Skin epidermis (tissue), 12 donors: ENCODE results near the gene CREB3L4.

Experiments
- H3K27ac ChIP-seq, 21 experiments: fragments of 200-600 bp; sonication (generic) in 11 of 21; one replicate each; pipeline ENCODE4 v1.5.0; 2020; ENCODE audit warnings: mild to moderate bottlenecking in 3 of 21, inconsistent platforms in 2 of 21, moderate library complexity in 2 of 21
- H3K4me3 ChIP-seq, 7 experiments: fragments of 200-600 bp; sonication (generic) in 2 of 7; one replicate each; pipeline ENCODE4 v1.5.0; 2020; ENCODE audit warnings: inconsistent platforms in 2 of 7, mild to moderate bottlenecking in 2 of 7, moderate library complexity in 1 of 7

Gene CREB3L4, protein sequence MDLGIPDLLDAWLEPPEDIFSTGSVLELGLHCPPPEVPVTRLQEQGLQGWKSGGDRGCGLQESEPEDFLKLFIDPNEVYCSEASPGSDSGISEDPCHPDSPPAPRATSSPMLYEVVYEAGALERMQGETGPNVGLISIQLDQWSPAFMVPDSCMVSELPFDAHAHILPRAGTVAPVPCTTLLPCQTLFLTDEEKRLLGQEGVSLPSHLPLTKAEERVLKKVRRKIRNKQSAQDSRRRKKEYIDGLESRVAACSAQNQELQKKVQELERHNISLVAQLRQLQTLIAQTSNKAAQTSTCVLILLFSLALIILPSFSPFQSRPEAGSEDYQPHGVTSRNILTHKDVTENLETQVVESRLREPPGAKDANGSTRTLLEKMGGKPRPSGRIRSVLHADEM

DNA sequence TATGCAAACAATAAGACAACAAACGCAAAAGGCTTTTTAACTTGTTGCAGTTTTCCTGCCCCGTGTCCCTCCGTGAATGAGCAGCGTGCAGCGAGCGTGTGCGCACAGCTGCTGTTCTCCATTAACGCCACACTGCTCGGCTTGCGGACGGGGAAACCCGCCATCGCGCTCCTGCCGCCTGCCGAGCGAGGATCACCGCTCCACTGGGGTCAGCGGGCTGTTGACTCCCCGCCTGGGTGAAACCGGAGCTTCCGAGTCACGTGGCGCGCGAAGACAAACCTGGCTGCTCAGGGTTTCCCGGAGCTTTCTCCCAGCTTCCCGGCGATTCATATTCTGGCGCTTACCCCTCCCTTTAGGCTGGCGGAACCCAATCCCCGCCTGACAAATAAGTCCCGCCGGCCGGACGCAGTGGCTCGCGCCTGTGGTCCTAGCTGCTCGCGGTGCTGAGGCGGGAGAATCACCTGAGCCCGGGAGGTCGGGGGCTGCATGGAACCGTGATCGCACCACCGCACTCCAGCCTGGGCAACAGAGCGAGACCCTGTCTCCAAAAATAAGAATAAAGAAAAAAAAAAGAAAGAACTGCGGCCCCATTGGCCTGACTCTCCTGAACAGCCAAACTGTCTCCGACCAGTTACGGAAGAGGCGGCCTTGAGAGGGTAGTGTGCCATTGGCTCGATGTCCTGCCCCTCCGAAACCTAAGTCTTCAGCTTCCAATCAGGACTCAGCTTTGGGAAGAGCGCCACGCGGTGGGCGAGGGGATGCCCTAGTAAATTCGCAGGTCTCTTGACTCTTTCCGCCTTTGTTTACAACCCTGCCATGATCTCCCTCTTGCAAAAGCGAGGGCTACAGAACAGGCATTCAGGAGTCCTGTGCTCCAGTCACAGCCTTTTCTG lies at the start of gene CREB3L4:
CREB3L4 (plus strand) TSS at position 796 of the 893 bp plus-strand sequence. CDS start 624 bp downstream, outside the sequence.
- Histone ChIP-seq H3K27ac (peak within 1 kb of the TSS in 20 of 21 experiments; percentile 74 to 94 (median 85)), H3K4me3 (peak within 1 kb of the TSS; percentile 53 to 67 (median 62))

DNA sequence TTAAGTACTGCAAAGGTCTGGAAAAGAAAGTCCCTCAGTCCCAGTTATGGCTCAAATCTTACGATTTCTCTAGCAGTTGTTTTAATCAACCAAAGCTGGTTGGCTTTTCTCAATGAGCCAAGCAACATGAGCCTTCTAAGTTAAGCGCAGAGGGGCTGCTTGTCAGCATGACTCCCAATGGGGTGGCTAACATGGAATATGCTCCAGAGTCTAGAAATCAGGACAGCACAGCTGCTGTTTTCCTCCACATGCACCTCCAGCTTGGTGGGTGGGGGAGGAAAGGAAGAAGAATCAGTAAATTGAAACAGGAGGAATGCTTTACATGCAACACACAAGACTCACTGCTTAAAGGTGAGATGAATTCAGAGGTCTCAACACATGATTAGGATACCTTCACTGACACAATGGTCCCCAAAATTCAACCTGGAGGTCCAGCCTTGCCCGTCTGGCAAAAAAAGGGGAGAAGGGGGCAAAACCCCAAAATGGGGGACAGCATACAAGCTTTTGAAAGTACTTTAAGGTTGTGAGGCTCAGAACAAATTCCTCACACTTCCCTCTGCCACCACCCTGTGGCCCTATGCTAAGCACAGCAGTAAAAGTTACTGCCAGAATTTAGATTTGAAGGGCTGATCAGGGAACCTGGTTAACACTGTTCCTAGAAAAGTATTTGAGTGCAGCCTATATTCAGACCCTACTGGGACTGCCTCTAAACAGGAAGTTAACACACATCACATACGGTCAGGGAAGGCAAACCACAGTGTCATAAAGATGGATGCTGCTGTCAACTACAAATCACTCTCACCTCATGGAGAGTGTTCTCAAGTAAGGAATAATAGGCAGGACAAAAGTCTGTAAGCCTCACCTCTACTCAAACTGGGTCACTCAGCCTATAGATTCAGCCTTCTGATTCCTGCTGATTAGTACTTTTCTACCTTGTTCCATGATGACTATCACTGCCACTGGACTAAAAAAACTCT lies 47.5 kb upstream of the CREB3L4 start:
- peak overlapping the region in 8 of 21 experiments; percentile 12 to 86 (median 38) for H3K27ac ChIP-seq
- H3K4me3 ChIP-seq = no peak overlapping the region

DNA sequence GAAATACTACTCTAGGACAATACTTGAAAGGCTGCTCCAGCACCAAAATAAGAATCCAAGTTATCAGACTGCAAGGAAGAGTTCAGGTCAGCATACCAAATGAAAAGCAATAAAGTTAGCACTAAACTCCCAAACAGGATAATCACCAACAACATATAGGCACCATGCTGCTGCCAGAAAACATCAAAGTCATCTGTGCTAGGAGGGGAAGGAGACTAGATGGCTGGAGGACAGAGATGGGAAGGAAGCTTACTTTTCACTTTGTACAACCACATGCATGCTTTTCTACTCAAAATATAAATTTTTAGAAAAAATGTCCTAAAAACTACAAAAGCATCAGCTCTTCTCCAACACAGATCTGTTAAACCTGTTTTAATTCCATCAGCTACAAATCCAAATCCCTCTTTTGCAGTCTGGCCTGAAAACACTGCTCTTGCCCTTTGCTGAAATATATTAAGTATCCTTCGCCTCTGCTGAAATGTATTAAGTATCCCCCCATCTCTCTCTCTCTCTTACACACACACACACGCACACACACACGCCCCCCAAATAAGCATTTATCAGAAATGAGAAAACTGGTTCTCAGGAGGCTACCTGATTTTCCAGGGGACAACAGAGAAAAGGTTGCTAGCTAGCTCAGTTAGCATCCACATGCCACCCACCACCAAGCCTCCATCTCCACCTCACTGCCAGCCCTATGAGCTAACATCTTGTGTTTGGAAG lies 46.5 kb upstream of the CREB3L4 start:
- H3K4me3 ChIP-seq = peak overlapping the region; percentile 62 to 95 (median 84)
- peak overlapping the region in 16 of 21 experiments; percentile 86 to 96 (median 91) for H3K27ac ChIP-seq

DNA sequence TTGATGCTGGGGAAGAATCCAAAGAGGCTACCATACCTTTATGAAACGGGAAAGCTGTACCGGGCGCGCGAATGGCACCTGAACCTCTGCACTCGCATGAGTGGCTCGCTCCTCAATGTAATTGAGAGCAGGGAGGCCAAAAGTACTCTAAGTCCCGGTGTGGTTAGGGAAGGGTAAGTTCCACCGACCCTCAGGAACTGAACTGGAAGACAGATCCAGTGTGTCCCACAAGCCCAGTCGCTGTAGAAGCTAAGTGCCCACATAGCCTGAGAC lies 46.0 kb upstream of the CREB3L4 start:
- Histone ChIP-seq H3K4me3 (peak overlapping the region; percentile 62 to 95 (median 84)), H3K27ac (peak overlapping the region in 18 of 21 experiments; percentile 86 to 96 (median 91))

DNA sequence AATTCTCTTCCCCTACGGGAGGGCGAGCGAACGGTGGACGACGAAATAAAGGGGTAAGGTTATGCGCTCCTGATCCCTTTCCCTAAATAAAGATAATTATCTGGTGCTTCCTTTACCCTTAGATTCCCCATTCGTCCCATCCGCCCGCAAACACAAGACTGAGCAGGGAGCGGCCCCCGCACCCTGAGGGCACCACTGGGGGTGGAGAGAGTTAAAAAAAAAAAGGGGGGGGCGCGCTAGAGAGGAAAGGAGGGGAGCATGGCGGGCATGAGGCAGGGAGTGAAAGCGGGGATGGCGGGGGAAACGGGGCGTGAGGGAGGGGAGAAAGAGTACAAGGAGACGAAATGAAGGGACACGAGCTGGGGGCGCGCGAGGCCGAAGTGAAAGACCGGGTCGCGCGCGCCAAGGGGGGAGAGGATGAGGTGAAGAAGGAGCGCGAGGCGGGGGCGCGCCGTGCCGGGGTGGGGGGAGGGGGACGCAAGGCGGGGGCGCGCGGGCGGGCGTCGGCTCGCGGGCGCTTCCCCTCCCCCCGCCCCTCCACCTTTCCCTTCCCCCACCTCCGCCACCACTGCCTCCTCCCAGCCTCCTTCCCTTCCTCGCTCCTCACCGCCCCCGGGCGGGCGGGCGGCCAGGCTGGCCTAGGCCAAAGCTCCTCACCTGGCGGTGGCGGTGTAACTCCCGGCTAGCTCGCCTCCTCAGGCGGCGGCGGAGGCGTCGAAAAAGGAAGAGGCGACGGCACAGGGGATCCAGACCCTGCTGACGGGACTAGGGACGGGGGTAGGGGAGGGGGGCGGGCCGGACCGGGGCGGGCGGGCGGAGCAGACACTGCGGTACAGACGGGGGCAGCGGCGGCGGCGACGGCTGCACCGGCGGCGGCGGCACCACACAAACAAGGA lies 45.4 kb upstream of the CREB3L4 start:
- peak overlapping the region; percentile 14 to 96 (median 91) for H3K27ac ChIP-seq
- peak overlapping the region; percentile 62 to 95 (median 84) for H3K4me3 ChIP-seq

DNA sequence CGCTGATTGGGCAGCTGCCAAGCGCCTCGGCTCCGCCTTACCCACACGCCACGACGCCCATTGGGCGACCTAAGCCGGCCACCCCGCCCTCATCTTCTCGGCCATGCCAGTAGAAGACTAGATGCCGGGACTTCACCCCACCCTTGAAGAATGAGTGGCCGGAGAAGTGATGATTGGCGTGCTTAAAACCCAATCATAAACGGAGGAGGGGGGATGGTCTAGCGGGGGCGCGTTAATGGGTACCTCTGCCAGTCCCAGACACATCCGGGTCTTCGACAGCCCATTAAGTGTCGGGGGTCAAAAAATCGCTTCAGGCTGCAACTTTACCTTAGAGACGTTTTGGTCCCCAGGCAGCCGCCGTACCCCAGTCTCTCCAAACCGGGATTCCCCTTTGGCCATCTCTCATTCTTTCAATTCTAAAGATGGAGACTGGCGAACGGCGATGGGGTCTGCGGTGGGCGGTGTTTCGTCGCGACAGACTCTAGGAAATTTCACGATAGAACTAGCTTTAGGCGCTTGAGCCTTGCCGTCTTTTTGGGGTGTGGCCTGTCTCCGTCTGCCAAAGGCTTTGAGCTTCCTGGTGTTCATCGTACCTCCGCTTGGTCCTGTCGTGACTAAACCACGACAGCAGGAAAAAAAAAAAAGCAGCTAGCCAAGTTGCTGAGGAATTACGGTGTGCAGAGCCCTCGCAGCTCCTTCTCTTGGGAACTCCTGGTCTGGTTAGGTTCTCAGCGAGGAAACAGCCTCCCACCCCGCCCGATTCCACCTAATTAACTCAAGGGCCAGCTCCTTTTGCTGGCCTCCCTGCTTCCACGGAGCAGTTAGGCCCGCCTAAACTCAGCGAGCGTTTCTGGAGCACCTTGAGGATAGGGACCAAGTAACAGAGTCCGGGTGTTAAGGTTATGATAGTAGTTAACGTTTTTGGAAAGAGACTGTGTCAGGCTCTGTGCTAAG lies 44.5 kb upstream of the CREB3L4 start, which contains the start of gene GATAD2B:
GATAD2B (minus strand) TSS at position 1 of the 954 bp plus-strand sequence. CDS start 94,625 bp downstream, outside the sequence.
- H3K4me3 ChIP-seq = peak within 1 kb of the TSS; percentile 62 to 95 (median 84)

DNA sequence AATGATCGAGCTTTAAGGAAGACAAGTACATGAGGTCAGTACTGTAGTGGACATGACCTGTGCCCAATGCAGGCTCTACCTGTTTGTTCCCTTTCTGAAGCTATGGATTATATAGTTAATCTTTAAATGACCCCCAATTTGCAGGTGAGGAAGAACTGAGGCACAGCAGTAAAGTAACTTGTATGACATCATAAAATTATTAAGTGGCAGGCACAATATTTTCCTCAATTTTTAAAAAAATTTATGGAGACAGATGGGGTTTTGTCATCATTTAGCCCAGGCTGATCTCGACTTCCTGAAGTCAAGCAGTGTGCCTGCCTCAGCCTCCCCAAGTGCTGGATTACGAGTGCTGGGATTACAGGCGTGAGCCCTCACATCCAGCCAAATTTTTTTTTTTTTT lies 41.3 kb upstream of the CREB3L4 start:
- Histone ChIP-seq H3K4me3 (no peak overlapping the region), H3K27ac (no peak overlapping the region)

More for the DNA sequence above, 44.5 kb upstream of the CREB3L4 start, which contains the start of gene GATAD2B:
- peak within 1 kb of the TSS; percentile 39 to 96 (median 91) for H3K27ac ChIP-seq

DNA sequence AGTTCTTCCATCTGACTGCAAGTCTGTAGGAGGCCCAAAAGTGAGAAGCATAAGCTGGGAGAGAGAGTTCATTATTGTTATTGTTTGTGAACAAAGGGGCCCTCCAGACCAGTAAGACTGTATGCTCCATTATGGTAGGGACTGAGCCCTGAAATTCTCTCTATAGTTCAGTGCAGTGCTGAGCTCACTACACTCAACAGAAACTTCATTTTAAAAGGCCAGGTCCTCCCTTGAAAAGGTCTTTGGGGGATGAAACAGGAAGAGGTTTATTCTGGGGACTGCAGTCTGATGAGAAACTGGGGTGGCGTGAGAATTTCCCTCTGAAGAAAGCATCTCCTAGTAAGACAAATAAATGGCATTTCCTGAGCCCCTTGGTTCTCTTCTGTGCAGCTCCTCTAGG lies 39.5 kb upstream of the CREB3L4 start:
- no peak overlapping the region for H3K4me3 ChIP-seq
- peak overlapping the region in 3 of 21 experiments; percentile 12 to 42 (median 31) for H3K27ac ChIP-seq

DNA sequence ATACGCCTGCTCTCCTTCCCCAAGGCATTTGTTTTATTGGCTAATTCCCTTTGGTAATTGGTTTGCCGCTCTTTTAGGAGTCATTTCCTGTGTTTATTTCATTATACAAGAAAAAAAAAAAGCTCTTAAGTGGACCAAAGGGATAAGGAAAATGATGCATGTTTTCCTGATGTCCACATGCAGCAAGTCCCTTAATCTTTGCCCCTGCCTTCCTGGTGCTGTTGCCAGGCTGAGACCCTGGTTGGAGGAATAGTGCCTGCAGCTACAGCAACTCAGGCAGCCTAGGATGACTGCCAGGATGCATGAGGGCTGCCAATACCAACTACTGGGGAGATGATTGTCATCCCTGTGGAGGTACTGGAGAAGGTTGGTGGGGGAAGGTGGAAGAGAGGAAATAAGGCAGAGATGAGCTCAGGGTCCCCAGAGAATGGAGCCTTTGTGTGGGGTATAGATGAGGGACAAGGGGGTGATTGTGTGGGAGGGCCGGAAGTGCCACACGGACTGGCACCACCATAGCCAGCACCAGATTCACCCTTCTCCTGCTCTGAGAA lies 38.8 kb upstream of the CREB3L4 start:
- H3K4me3 ChIP-seq = no peak overlapping the region

DNA sequence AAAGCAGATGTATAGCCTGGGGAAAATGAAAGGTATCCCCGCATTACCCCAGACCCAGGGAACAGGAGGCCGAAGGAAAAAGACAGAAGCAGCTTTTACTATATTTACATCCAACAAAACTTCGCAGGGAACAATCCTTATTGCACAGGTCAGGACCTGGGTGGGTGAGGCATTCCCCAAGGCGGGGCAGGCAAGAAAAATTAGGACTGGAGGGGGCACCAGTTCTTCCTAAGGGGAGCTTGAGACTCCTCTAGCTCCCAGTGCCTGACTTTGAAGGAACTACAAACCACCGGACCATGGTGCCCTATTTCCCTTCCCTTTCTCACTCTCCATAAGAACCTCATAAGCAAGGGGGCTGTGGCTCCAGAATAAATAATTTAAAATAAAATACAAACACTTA lies 38.3 kb upstream of the CREB3L4 start:
- Histone ChIP-seq H3K4me3 (no peak overlapping the region), H3K27ac (peak overlapping the region in 2 of 21 experiments; percentile 14 to 63)

More for the DNA sequence above, 38.8 kb upstream of the CREB3L4 start:
- peak overlapping the region in 3 of 21 experiments; percentile 14 to 63 (median 31) for H3K27ac ChIP-seq

DNA sequence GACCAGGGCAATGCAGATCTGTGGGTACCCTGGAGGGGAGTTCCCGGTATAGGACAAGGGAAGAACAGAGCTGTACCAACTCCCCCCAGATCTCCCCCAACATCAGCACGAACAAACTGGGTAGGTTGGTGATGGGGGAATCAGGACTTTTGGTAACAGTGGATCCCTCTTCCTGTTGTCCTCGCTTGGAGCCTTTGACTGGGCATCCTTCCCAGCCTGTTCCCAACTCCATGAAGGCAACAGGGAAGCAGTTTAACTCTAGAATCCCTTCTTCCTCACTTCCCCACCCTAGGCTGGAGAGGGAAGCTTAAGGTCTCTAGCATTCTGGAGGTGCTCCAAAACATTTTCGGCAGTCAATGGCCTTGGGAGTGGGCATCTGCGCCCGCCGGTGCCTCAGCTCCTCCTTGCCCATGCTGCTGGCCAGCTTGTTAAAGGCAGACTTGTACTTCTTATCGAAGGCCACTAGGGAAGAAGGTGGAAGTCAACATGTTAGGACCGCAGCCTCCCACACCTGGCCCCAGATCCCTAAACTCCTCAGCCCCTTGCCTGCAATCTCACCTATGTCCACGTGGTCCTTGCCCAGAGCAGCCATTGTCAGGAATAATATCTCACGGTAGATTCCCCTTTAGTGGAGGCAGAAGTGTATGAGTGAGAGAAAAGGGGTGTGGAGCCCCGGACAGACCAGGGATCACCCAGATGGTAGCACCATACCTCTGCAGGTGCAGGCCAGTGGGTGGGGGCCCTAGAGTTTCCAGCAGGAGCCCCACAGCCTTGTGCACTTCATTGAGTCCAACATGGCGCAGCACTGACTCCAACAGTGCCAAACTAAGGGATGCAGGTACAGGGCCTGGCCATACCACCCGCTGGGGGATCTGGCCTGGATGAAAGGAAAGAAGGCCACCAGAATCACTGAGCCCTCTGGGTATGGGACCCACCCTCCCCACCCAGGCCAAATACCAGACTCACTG lies 37.4 kb upstream of the CREB3L4 start:
- no peak overlapping the region for H3K4me3 ChIP-seq
- no peak overlapping the region for H3K27ac ChIP-seq

DNA sequence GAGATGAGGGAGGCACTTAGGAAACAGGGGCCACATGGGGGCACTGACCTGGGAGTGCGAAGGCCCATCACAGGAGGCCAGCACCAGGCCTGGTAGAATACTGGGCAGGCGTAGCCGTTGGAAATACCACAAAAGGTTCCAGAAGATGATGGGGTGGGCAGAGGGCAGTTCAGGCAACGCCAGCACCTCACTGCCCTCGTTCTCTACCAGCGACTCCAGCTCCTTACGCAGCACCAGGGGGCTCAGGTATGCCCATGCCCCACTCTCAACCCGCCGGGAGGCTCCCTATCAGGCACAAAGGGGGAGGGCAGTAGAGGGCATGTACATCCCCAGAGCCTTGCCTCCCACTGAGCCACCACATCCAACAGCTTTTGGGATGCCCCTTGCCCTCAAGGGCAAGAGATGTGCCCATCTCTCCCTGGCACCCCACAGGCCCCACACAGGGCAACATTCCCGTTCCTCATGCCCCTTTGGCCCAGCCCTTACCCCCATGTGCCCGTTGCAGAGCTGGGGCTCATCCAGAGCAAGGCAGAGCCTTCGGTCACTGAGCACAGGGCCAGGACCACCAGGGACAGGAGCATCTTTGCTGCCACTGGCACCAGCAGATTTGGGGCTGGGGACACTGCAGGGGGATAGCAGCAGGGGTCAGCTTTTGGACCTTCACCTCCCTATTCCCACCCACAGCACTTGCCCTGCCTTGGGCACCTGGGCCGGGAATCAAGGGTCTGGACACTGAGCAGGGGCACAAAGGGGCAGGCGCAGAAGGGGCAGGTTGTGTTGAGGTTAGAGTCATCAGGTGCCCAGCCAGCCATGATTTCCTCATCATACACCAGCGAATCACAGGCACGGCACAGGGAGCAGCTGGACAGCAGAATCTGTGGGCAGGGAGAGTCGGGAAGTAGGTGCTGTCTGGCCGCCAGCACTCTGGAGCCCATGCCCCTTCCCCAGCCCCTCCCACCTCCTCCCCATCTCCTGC lies 35.3 kb upstream of the CREB3L4 start:
- H3K27ac ChIP-seq = no peak overlapping the region
- no peak overlapping the region for H3K4me3 ChIP-seq

DNA sequence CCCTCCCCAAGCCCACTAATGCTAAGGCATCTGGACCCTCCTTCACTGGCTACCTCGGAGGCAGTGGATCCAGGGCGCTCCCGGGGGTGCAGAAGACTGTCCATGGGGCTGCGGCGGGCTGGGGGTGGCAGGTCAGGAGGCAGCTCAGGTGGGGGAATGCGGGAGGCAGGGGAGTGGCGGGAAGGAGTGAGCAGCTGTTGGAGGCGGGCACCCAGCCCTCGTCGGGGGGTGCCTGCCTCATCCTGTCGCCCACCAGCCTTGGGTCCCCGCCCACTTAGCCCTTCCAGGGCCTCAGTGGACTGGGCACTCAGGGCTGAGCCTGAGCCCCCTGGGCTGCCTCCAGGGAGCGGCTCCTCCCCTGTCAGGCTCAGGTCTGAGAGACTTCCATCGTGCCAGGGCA lies 34.3 kb upstream of the CREB3L4 start:
- Histone ChIP-seq H3K4me3 (no peak overlapping the region), H3K27ac (peak overlapping the region in 1 of 21 experiments; percentile 1)

DNA sequence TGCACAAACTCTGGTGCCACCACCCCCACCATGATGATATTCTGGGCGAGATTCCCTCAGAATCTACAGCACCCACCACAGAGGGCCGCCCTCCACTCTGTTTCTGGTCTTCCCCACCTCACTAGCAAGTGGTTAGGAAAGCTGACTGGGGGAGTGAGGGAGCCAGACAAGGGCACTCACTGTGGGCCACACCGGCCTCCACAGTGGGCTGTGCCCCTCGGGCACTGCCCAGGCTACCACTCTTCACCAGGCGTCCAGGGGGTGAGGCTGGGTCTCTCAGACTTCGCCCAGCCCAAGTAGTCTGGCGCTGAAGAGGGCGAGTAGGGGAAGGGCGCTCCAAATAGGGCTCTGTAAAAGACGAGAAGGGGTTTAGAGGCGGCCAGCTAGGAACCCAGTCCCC lies 33.7 kb upstream of the CREB3L4 start:
- no peak overlapping the region for H3K27ac ChIP-seq

More for the DNA sequence above, 33.7 kb upstream of the CREB3L4 start:
- no peak overlapping the region for H3K4me3 ChIP-seq
